ENCODE data around the gene NOL4L. TPM values are rescaled to one million over a fixed set of nuclear protein-coding genes. Genes with fewer than 3 reads are reported as not detected.

Gene NOL4L
- total and polyA plus RNA-seq, 11 donors, result 2.6 to 15.0 (median 6.7) TPM

GRCh38 chr20:32485770-32486478 is 99.2 kb downstream of the NOL4L start:
- DNase-seq (no peak), ATAC-seq (no peak)
- TF ChIP-seq CTCF (IDR thresholded peaks at IDR 0.05), result no peak
- intact Hi-C loops (cut with DNase I), result loop anchor here in 9 of 10 donors (2.0 to 10.0 kb wide), 7 partner anchors 51 to 331 kb away; partner anchors contain the start of gene ASXL1 (in 2 of the 9)
- peak overlapping the region in 4 of 12 donors; percentile 29 to 89 (median 60) for H3K27ac ChIP-seq
- H3K4me1 ChIP-seq, result peaks cover 0 to 34% (median 18%) of the 10 kb centered on the region in 12 donors
- peak overlapping the region in 1 of 12 donors; percentile 81 for H3K4me3 ChIP-seq
- no peaks in the 10 kb centered on the region for H3K36me3 ChIP-seq
- no peaks in the 10 kb centered on the region for H3K27me3 ChIP-seq
- 75 to 83% (median 78%) methylated on average over 5 of the region's 5 CpGs for WGBS, 4 donors
- H3K9me3 ChIP-seq, result no peaks in the 10 kb centered on the region

- DNase-seq (peak in 4 of 5 donors; percentile 62 to 78 (median 72)), ATAC-seq (peak; percentile 27 to 66 (median 50))
- peak overlapping the region in 11 of 12 donors; percentile 68 to 93 (median 83) for H3K27ac ChIP-seq
- H3K9me3 ChIP-seq, result no peaks in the 10 kb centered on the region
- no peaks in the 10 kb centered on the region for H3K27me3 ChIP-seq
- peak overlapping the region; percentile 55 to 99 (median 81) for H3K4me3 ChIP-seq
- no peaks in the 10 kb centered on the region for H3K36me3 ChIP-seq
- TF ChIP-seq POLR2A (IDR thresholded peaks at IDR 0.05) (no peak), CTCF (IDR thresholded peaks at IDR 0.05) (peak; percentile 55 to 92 (median 80))
- intact Hi-C loops (cut with DNase I), result loop anchor here in 9 of 10 donors (1.0 to 10.0 kb wide), 9 partner anchors 19 to 330 kb away; partner anchors contain the start of genes ASXL1 (in 3 of the 9), PLAGL2 (in 1 of the 9) and POFUT1 (in 1 of the 9)
- 4 to 6% (median 5%) methylated on average over 20 of the region's 20 CpGs for WGBS, 4 donors
- peaks cover 0 to 41% (median 22%) of the 10 kb centered on the region in 12 donors for H3K4me1 ChIP-seq
Observed at GRCh38 chr20:32484958-32485769, 100.0 kb downstream of the NOL4L start.

- H3K36me3 ChIP-seq, result no peaks in the 10 kb centered on the region
- H3K4me1 ChIP-seq, result peaks cover 0 to 44% (median 22%) of the 10 kb centered on the region in 12 donors
- DNase-seq (peak in 3 of 5 donors; percentile 49 to 53 (median 51)), ATAC-seq (peak in 3 of 4 donors; percentile 21 to 45 (median 36))
- H3K27ac ChIP-seq, result peak overlapping the region; percentile 51 to 93 (median 82)
- no peaks in the 10 kb centered on the region for H3K9me3 ChIP-seq
- peak overlapping the region; percentile 55 to 99 (median 81) for H3K4me3 ChIP-seq
- H3K27me3 ChIP-seq, result no peaks in the 10 kb centered on the region
- TF ChIP-seq CTCF (IDR thresholded peaks at IDR 0.05) (no peak), POLR2A (IDR thresholded peaks at IDR 0.05) (no peak)
- WGBS, 4 donors, result 1 to 2% (median 1%) methylated on average over 43 to 74 of the region's 74 CpGs
- intact Hi-C loops (cut with DNase I), result loop anchor here in 7 of 10 donors (1.0 to 10.0 kb wide), 7 partner anchors 18 to 330 kb away; partner anchors contain the start of genes ASXL1 (in 2 of the 7), PLAGL2 (in 1 of the 7) and POFUT1 (in 1 of the 7)
Observed at GRCh38 chr20:32484225-32484957, 100.7 kb downstream of the NOL4L start.
